RCC 7860 (cell line): ENCODE data around the gene ZFPL1.
"Not testable (repeated sequence)": the region's sequence is repeated elsewhere in the genome, so short reads cannot be mapped to it uniquely, and the experiment has no call there.

Experiments
- DNase-seq: peaks from one replicate; pipeline ENCODE4 v3.0.0-alpha.2; 2015; ENCODE audit warnings: low spot score
- FAIRE-seq: peaks from 2 replicates; lab custom pipeline; 2012; peaks lifted over from hg19 to GRCh38; lab: Jason Lieb, UNC

Gene ZFPL1

DNA sequence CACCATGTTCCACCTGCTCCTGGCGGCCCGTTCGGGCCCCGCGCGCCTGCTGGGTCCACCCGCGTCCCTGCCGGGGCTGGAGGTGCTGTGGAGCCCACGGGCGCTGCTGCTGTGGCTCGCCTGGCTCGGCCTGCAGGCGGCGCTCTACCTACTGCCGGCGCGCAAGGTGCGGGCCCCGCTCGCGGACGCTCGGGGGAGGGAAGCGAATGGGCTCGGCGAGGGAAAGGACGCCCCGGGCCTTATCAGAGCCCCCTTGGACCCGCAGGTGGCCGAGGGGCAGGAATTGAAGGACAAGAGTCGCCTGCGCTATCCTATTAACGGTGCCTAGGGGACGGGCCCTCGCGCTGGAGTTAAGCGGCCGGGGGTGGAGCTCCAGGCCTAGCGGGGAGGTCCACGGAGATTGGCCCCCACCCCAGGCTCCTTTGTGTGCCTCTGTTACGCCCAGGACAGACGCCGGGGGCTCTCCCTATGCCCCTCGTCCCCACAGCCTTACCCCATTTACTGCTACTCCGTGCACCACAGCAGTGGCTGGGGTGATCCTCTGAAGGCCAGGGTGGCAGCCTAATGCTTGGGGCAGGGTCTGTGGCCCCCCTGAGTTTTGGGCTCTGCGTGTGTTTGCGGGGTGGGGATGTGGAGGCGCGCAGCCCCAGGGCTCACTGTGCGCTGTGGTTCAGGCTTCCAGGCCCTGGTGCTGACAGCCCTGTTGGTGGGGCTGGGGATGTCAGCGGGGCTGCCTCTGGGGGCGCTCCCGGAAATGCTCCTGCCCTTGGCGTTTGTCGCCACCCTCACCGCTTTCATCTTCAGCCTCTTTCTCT, 28.7 kb downstream of the ZFPL1 start:
- no peak for DNase-seq

DNA sequence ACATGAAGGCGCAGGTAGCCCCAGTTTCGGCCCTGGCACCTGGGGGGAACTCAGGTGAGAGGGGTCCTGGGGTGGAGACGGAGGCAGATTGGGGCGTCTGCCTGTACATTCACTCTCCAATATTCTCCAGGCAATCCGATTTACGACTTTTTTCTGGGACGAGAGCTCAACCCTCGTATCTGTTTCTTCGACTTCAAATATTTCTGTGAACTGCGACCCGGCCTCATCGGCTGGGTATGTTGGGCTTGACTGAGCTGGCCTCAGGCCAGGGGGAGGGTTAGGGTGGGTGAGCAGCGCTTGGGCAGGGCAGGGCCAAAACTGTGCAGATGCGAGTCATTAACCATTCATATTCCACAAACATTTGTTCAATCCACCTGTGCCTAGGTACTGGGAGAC, 29.3 kb downstream of the ZFPL1 start:
- DNase-seq (no peak), FAIRE-seq (no peak)

More for the DNA sequence above, 28.7 kb downstream of the ZFPL1 start:
- no peak for FAIRE-seq

DNA sequence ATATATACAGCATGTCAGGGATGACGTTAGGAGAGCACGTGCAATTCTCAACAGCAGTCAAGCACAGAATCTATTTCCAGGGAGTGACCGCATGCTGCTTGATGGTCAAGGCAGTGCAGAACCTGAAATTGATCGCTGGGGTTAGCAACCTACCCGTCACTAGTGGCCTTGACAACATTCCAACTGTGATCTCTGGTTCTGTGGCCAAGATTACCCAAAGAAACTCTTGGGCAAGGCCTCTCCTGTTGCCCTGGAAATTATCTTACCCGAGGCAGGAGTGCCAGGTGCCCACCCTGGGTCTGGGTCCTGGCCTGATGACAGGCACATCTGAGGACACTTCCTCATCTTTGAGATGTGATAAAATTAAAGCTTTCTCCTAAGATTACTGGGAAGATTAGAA, 29.8 kb downstream of the ZFPL1 start:
- DNase-seq (no peak), FAIRE-seq (no peak)

DNA sequence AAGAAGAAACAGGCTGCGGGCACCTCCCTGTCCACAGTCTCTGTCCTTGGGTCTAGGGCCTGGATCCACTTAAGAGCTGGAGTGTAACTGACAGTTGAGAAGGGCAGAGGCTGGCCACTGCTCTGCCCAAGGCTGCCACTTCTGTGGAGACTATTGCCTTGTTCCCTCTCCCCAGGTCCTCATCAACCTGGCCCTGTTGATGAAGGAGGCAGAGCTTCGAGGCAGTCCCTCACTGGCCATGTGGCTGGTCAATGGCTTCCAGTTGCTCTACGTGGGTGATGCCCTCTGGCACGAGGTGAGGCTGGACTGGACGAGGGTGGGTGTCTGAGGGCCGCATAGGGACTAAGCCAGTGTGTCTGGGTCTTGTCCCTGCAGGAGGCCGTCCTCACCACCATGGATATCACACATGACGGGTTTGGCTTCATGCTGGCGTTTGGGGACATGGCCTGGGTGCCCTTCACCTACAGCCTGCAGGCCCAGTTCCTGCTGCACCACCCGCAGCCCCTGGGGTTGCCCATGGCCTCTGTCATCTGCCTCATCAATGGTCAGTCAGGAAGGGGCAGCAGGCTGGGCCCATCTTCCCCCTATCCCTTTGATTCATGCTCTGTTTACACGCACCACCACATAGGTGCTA, 30.6 kb downstream of the ZFPL1 start:
- FAIRE-seq, result no peak
- DNase-seq, result no peak

DNA sequence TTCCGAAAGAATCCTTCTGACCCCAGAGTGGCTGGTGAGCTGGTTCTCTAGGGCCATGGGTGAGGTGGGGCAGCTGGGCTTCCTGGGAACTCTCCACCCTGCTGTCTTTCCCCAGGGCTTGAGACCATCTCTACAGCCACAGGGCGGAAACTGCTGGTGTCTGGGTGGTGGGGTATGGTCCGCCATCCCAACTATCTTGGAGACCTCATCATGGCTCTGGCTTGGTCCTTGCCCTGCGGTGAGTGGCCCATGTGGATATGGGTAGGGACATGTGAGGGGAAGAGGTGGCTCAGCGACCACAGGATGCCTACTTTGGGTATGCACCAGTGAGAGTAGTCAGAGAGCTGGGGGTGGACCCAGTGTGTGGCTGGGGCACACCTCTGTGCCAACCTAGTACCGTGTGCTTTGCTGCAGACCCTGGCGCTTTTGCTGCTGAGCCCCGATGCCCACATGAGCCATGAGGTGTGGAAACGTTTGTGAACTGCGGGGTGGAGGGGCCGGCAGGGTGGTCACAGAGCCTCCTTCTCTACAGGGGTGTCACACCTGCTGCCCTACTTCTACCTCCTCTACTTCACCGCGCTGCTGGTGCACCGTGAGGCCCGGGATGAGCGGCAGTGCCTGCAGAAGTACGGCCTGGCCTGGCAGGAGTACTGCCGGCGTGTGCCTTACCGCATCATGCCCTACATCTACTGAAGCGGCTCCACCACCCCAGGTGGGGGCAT, 31.5 kb downstream of the ZFPL1 start:
- no peak for FAIRE-seq
- no peak for DNase-seq

DNA sequence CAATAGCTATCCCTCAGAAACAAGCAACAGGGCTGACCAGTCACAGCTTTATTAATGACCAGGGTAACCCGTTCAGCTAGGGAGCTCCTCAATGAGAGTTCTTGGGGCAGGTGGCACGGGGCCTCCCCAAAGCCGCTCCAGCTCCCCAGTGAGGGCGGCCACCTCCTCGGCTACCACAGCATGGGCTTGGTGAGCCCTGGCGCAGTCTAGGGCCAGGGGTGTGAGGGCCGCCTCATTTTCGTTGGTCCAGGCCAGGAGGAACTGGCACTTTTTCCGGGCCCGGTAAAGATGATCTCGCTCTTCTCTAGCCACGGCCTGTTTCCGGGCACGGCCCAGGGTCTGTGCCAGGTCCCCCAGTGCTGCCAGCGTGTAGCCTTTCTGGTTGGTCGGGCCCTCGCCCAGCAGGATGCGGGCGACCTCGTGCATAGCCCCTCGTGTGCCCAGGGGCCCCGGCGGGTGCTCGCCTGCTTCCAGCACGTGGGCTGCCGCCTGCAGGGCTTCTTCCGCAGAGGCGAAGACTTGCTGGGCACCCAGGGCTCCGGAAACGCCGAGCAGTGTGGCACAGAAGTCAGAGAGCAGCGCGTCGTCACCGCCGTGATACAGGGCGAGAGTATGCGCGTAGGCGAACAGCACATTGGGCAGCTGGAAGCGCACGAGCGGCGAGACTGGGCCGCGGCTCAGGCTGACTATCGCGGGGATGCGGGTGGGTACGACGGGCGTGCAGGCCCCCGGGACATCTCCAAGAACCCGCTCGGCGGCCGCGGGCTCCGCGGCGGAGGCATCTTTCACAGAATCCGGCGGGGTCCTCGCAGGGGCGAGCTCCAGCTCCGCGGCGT, 32.6 kb downstream of the ZFPL1 start:
- no peak for DNase-seq
- no peak for FAIRE-seq

DNA sequence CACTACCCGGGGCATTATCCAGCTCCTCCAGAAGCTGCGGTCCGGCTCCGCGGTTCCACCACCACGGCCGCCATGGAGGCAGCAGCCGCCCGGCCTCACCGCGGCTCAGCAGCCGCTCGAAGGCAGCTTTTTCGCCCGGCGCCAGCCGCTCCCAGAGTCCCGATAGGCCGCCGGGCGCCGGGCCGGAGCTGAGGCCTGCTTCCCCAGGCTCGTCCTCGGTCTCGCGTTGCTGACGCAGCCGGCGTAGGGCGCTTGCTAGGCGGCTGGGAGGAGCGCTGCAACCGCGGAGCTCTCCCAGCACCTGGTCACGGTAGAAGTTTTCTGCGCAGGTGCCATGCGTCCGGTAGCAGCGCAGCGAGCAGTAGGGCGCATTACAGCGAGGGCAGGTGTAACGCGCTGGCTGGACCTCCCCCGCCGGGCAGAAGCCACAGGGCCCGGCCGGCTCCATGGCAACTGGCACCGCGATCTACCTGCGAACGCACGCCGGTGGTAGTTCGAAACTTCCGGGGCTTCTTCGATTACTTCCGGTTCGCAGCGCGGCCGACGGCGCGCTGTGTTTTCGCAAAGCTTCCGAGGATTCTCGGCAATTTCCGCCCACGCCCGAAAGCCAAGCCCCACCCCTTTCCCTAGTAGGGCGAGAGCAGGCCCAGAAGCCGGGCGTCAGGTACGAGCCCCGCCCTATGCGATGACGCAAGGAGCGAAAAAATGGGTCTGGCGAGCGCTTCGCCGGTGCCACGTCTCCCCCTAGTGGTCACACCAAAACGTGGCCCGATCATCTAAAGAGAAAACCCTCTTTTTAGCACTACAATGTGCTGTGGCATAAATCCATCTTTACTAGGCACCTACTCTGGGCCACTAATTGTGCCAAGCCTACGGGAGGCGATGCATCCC, 33.4 kb downstream of the ZFPL1 start, which contains the start of gene ZNHIT2:
Gene ZNHIT2 (minus strand): TSS at position 496 of the 891 bp plus-strand sequence. CDS start 48 bp downstream, at position 448.
- DNase-seq (peak; percentile 93), FAIRE-seq (peak; percentile 92)

DNA sequence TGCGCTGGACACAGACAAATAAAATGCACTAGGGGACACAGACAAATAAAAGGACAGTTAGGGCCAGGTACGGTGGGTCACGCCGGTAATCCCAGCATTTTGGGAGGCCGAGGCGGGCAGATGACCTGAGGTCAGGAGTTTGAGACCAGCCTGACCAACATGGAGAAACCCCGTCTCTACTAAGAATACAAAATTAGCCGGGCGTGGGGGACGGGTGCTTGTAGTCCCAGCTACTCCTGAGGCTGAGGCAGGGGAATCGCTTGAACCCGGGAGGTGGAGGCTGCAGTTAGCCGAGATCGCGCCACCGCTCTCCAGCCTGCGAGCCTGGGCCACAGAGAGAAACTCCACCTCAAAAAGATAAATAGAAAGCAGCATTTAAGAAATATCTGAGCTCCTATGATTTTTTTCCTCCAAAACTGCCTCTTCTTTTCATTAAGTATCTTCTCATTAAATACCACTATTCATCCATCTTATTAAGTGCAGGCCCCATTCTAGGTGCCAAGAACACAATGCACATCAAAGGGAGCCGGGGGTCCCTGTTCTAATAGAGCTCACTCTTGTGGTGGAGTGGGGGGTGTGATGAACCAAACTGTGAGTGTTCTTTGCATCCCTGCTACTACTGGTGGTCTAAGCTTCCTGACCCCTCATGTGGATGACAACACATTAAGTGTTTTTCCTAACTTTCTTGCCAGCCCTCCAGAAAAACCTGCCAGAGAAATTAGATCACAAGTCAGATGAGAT, 34.2 kb downstream of the ZFPL1 start:
- DNase-seq, result no peak
- no peak for FAIRE-seq

DNA sequence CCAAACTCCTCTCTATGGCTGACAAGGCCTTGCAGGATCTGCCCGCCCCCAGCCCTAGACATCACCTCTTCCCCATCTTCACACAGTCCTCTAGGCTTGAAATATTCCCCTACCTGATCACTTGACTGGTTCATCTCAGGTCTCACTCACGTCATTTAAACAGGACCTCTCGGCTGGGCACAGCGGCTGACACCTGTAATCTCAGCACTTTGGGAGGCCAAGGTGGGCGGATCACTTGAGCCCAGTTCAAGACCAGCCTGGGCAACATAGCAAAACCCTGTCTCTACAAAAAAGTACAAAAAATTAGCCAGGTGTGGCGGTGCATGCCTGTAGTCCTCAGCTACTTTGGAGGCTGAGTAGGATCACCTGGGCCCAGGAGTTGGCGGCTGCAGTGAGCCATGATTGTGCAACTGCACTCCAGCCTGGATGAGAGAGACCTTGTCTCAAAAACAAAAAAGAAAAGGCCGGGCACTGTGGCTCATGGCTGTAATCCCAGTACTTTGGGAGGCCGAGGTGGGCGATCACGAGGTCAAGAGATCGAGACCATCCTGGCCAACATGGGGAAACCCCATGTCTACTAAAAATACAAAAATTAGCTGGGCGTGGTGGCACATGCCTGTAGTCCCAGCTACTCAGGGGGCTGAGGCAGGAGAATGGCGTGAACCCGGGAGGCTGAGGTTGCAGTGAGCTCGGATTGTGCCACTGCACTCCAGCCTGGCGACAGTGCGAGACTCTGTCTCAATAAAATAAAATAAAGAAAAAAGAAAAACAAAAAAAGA, 35.1 kb downstream of the ZFPL1 start:
- not testable (repeated sequence) for FAIRE-seq, DNase-seq

DNA sequence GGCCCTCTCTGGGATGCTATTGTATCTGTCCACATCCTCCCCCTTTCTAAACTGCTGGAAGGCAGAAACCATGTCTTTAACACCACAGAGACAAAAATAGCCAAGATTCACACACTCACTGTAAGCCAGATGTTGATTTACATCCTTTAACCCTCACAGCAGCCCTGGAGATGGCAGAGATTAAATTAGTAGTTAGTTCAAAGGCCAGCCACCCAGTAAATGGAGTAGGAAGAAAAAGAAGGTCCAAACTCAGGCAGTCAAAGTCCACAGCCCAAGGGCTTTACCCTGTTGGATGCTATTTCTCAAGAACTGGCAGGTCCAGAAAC, 35.6 kb downstream of the ZFPL1 start:
- FAIRE-seq (no peak), DNase-seq (no peak)

DNA sequence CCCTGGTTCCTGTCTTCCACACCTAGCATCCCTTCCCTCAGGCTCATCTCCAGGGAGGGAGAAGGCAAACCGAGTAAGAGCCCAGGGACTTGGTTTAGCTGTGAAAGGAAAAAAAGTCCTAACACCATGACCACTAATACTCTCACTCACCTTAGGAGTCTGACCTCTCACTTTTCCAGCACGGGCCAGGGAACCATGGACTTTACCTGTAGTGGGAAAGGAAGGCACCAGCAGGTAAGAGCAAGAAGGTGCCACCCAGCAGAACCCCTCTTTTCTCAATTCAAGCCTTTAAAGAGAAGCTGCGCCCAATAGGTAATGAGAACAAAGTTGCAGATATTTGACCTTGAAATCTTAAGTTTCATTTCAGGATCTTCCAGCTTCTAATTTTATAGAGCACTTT, 36.8 kb downstream of the ZFPL1 start:
- FAIRE-seq, result no peak
- DNase-seq, result no peak

DNA sequence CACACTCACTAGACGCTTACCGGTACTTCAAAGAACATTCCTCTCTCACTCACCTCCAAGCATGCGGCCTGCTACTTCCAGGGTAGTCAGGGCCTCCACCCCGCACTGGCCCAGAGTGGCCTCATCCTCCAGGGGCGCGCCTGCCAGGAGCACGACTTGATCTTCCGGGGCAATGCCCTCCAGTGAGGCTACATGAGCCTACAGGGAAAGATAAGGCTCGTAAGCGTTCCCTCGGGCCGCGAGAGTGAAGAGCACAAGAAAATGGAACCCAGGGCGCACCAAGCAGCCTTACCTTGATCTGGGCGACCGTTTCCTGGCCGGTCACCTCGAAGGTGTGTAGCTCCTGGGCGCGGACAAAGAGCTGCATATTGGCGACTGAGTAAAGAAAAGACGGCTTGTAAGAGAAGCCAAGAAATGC, 37.4 kb downstream of the ZFPL1 start:
- FAIRE-seq (no peak), DNase-seq (no peak)

DNA sequence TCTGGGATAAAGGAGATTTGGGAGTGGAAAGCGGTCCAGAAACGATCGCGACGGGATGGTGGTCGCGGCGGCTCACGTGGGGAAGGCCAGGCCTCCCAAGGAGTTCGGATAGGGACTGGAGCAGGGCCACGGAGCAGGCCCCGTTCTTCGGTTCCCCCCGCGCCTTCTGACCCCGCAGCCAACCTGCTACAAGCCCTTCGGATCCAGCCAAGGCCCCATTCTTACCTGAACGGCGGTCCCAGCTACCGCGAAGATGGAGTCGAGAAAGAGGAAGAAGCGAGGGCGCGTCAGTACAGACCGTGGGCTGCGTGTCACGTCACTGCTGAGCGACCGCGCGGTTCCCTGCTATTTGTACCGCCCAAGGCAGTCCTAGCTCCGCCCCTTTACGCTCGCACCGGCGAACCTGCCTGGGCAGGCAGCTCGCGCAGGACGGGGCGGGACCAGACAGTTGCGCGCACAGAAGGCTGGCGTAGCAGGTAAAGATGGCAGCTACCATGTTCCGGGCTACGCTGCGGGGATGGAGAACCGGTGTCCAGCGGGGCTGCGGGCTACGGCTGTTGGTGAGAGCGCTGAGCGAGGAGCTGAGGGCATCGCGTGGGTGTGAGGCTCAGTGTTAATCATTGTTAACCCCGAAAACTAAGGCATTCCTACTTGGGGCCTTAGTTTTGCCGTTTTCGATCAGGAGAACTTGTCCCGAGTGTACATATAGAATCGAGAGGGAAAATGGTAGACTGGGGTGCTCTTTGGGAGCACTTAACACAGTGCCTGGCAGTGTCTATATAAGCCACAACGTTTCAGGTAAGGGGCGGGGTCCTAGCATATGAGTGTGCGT, 38.1 kb downstream of the ZFPL1 start, which contains the start of the genes FAU and MRPL49:
Gene FAU (minus strand): TSS at position 270 of the 832 bp plus-strand sequence. CDS start 321 bp downstream, outside the sequence.
Gene MRPL49 (plus strand): TSS at position 457 of the 832 bp plus-strand sequence. CDS start 26 bp downstream, at position 483.
- FAIRE-seq (peak; percentile 63), DNase-seq (peak; percentile 92)

DNA sequence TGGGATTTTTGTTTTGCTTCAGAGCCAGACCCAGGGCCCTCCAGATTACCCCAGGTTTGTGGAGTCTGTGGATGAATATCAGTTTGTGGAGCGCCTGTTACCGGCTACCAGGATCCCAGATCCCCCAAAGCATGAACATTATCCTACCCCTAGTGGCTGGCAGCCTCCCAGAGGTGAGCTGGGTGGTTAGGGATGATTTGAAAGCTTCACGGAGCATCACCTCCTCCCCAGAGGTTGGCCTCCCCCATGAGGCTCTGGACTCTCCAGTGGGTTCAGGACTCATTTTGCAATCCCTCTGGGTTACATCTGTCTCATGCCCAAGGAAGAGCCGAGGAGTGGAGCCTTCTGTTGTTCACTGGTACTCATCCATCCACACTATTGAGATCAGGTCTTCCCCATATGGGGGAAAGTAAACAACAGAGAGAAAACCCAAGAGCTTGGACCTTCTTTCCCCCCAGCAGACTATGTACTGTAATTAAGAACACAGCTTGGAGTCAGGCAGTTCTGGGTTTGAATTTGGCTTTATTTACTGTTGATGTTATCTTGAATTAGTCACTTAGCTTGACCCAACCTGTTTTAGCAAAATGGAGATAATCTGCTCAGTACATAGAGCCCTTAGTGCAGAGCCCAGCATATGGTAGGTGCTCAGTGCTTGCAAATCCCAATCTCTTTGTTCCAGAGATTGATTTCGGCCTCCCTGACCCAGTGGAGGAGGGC, 40.6 kb downstream of the ZFPL1 start:
- FAIRE-seq, result no peak
- DNase-seq, result no peak

DNA sequence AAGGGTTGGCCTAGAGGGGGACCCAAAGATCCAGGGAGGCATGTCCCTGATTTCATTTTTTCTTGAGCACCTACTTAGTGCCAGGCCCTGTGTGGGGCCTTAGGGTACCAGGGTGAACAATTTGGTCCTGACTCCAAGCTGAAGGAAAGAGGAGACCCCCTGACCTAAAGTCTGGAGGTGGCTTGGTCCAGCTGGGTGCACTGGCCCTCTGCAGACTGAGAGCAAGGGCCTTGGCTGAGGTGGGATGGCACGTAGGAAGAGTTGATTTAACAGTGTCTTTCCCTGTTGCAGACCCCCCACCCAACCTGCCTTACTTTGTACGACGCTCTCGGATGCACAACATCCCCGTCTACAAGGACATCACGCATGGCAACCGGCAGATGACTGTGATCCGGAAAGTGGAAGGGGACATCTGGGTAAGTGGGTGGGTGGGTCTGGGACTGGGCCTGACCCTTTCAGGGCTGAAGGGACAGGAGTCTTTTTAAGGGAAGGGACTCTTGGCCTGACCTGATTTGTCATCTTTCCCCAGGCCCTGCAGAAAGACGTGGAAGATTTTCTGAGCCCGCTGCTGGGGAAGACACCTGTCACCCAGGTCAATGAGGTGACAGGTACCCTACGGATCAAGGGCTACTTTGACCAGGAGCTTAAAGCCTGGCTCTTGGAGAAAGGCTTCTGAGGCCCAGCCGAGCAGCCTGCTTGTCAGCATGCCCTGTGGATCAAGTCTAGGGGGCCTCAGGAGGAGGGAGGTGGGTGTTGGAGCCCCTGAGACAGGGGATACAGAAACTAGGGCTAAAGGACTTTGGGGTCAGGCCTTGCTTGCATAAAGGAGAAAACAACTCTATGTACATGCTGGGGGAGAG, 41.4 kb downstream of the ZFPL1 start:
- no peak for FAIRE-seq

More for the DNA sequence above, 41.4 kb downstream of the ZFPL1 start:
- no peak for DNase-seq
